22Rv1 (cell line): ENCODE data around the gene CSTB.

Experiments used
- CTCF ChIP-seq: fragments of 450-650 bp; IDR thresholded peaks from 2 replicates; pipeline ENCODE4 v1.5.1; 2017; ENCODE audit warnings: mild to moderate bottlenecking
- ZFX ChIP-seq: fragments of 450-650 bp; IDR thresholded peaks from 2 replicates; pipeline ENCODE4 v1.6.1; 2017; ENCODE audit warnings: antibody characterized with exemption, borderline replicate concordance

- TF ChIP-seq CTCF (no peak), ZFX (no peak)
Measured at GRCh38 chr21:43800566-43800965, 24.5 kb upstream of the CSTB start.
